Natural killer cell (primary cell): ENCODE results near the gene WASHC4. TPM values are rescaled to one million over a fixed set of nuclear protein-coding genes. Genes with fewer than 3 reads are reported as not detected.

Experiments used
- ATAC-seq, 3 donors: fragments of 150-1000 bp in 2 of 3; fragments of 200-7000 bp in 1 of 3; cut with Tn5 transposase; 1 replicate in 1 of 3; 2 replicates in 2 of 3; pipeline ENCODE4 v1.10.0; 2021; ENCODE audit warnings: mild to moderate bottlenecking in 2 of 3, moderate library complexity in 2 of 3
- DNase-seq, 2 donors: peaks; one replicate each; pipeline versions ENCODE4 v3.0.0 to v3.0.0-alpha.2; 2013 to 2021; ENCODE audit warnings: mixed read lengths in 1 of 2
- H3K27ac ChIP-seq: one replicate; pipeline ENCODE4 v1.5.1; 2013; ENCODE audit warnings: mild to moderate bottlenecking, low read length
- H3K27me3 ChIP-seq: one replicate; pipeline ENCODE4 v1.6.1; 2013; ENCODE audit warnings: low read length; ENCODE audit not compliant: control insufficient read depth, insufficient read depth
- H3K36me3 ChIP-seq: one replicate; pipeline ENCODE4 v1.6.1; 2013; ENCODE audit warnings: low read length; ENCODE audit not compliant: control insufficient read depth, insufficient read depth
- H3K4me1 ChIP-seq: one replicate; pipeline ENCODE4 v1.6.1; 2013; ENCODE audit warnings: low read length; ENCODE audit not compliant: control insufficient read depth, insufficient read depth
- H3K4me3 ChIP-seq: one replicate; pipeline ENCODE4 v1.5.1; 2013; ENCODE audit warnings: low read length
- H3K9me3 ChIP-seq: one replicate; pipeline ENCODE4 v1.6.1; 2013; ENCODE audit warnings: low read length; ENCODE audit not compliant: control insufficient read depth, insufficient read depth
- H3K27ac Mint-ChIP-seq, 2 donors: one replicate each; pipeline ENCODE4 v1.8.0; 2022; ENCODE audit warnings: mild to moderate bottlenecking in 2 of 2, mixed read lengths in 2 of 2, moderate library complexity in 1 of 2
- H3K27me3 Mint-ChIP-seq, 2 donors: one replicate each; pipeline ENCODE4 v1.8.0; 2022; ENCODE audit warnings: low read depth in 2 of 2, mixed read lengths in 2 of 2
- H3K36me3 Mint-ChIP-seq: one replicate; pipeline ENCODE4 v1.8.0; 2022; ENCODE audit warnings: mixed read lengths
- H3K4me1 Mint-ChIP-seq, 2 donors: one replicate each; pipeline ENCODE4 v1.8.0; 2022; ENCODE audit warnings: mixed read lengths in 2 of 2
- H3K4me3 Mint-ChIP-seq: one replicate; pipeline ENCODE4 v1.8.0; 2022; ENCODE audit warnings: mild to moderate bottlenecking, moderate library complexity, mixed read lengths
- H3K9me3 Mint-ChIP-seq, 2 donors: one replicate each; pipeline ENCODE4 v1.8.0; 2022; ENCODE audit warnings: mixed read lengths in 2 of 2
- CTCF ChIP-seq: fragments of 200-600 bp; IDR thresholded peaks from one replicate; pipeline ENCODE4 v1.8.0; 2022; ENCODE audit warnings: antibody characterized with exemption
- WGBS: methylation state at CpG from one replicate; pipeline ENCODE4 v1.1.7; 2013; ENCODE audit warnings: missing lambda C conversion rate; ENCODE audit not compliant: insufficient coverage; 5-methylcytosine and 5-hydroxymethylcytosine counted together
- intact Hi-C: fragments of 100-400 bp; cut with micrococcal nuclease; formaldehyde crosslinking; loops from one replicate; pipeline ENCODE4 v1.14.2; 2022
- total RNA-seq, 4 donors: library from RNA; stranded (reverse); fragments of 120-200 nt in 1 of 4; gene quantifications; one replicate each; pipeline versions ENCODE4 v1.2.3 to v1.2.4, GENCODE V29; 2013 to 2022

The WASHC4 gene
- total RNA-seq, 3 donors from 2014 or later (not counting 1 experiment from before 2014, with no cell fraction given) = 34.2 to 40.9 (median 35.7) TPM

GRCh38 chr12:105084251-105085250 is 23.0 kb upstream of the WASHC4 start, which contains the start of gene ALDH1L2:
Gene ALDH1L2 (minus strand): TSS chr12:105084458. CDS start chr12:105084436, 22 bp downstream.
- no peaks in the 10 kb centered on the region for H3K9me3 ChIP-seq
- intact Hi-C loops = no loop called here
- peaks cover 33 to 49% of the 10 kb centered on the region in 2 donors for H3K27me3 Mint-ChIP-seq
- peaks cover 7 to 8% of the 10 kb centered on the region in 2 donors for H3K4me1 Mint-ChIP-seq
- no peak within 1 kb of the TSS for H3K27ac Mint-ChIP-seq
- H3K27me3 ChIP-seq = peaks cover 17% of the 10 kb centered on the region
- WGBS = 26% methylated on average over 73 of the region's 75 CpGs
- H3K9me3 Mint-ChIP-seq = no peaks in the 10 kb centered on the region
- H3K36me3 ChIP-seq = no peaks in the 10 kb centered on the region
- no peak for TF ChIP-seq CTCF
- peak within 1 kb of the TSS; percentile 72 for H3K4me3 Mint-ChIP-seq
- ATAC-seq (peak; percentile 73 to 82 (median 75)), DNase-seq (peak; percentile 20 to 44)
- peak within 1 kb of the TSS; percentile 1 for H3K4me3 ChIP-seq
- peaks cover 8% of the 10 kb centered on the region for H3K4me1 ChIP-seq
- no peaks in the 10 kb centered on the region for H3K36me3 Mint-ChIP-seq
- no peak within 1 kb of the TSS for H3K27ac ChIP-seq

DNA sequence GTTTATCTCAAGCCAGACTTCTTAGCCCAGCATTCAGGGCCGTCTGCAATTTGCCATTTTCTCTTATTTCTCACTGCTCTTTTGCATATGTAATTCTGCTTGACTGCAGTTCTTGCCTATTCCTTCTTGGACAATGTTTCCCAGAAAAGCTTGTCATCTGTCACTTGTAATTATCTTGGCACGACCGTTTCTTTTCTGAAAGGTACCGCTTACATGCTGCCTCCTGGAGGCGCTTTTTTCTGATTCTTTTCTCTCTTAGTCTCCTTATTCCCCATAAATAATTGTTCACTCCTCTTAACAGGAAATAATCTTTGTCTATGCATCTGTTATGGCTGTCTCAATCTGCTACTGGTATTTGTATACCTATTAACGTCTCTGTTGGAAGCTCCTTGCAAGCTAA is 22.0 kb upstream of the WASHC4 start:
- peaks cover 35 to 47% of the 10 kb centered on the region in 2 donors for H3K27me3 Mint-ChIP-seq
- Histone ChIP-seq H3K36me3 (no peaks in the 10 kb centered on the region), H3K9me3 (no peaks in the 10 kb centered on the region), H3K27me3 (peaks cover 17% of the 10 kb centered on the region), H3K4me3 (no peak overlapping the region), H3K4me1 (peaks cover 8% of the 10 kb centered on the region), H3K27ac (no peak overlapping the region)
- H3K9me3 Mint-ChIP-seq = no peaks in the 10 kb centered on the region
- H3K27ac Mint-ChIP-seq = no peak overlapping the region
- H3K36me3 Mint-ChIP-seq = no peaks in the 10 kb centered on the region
- WGBS = 93% methylated on average over 5 of the region's 6 CpGs
- TF ChIP-seq CTCF = no peak
- H3K4me3 Mint-ChIP-seq = peak overlapping the region; percentile 67
- no peak for DNase-seq
- intact Hi-C loops = no loop called here
- peaks cover 7 to 8% of the 10 kb centered on the region in 2 donors for H3K4me1 Mint-ChIP-seq
- no peak for ATAC-seq

DNA sequence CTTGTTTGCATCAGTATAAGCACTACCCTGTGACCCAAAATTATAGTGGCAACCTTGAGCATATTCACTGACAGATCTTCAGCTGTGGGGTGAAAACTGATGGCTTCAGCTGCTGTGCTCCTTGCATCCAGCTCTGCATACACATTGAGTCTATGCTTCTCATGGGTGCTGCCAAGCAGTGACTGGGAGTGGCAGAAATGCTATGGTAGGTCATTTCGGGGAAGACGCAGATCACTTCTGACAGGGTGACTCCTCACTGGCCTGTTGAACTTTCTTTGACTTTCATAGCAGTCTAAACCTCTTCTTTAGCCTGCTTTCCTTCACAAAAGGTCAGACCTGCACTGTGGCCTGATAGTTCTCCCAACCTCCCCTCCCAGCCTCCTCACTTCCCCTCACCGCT is 17.7 kb upstream of the WASHC4 start:
- Histone ChIP-seq H3K4me3 (no peak overlapping the region), H3K27me3 (no peaks in the 10 kb centered on the region), H3K27ac (no peak overlapping the region), H3K4me1 (no peaks in the 10 kb centered on the region), H3K9me3 (peaks cover 6% of the 10 kb centered on the region), H3K36me3 (no peaks in the 10 kb centered on the region)
- no peaks in the 10 kb centered on the region for H3K36me3 Mint-ChIP-seq
- 97% methylated on average over 2 of the region's 3 CpGs for WGBS
- DNase-seq (no peak), ATAC-seq (no peak)
- H3K27me3 Mint-ChIP-seq = peaks cover 27 to 44% of the 10 kb centered on the region in 2 donors
- intact Hi-C loops = no loop called here
- no peak overlapping the region for H3K4me3 Mint-ChIP-seq
- no peaks in the 10 kb centered on the region for H3K9me3 Mint-ChIP-seq
- TF ChIP-seq CTCF = no peak
- H3K4me1 Mint-ChIP-seq = no peaks in the 10 kb centered on the region
- no peak overlapping the region for H3K27ac Mint-ChIP-seq
